Hematopoietic multipotent progenitor cell treated with erythropoietin and hydrocortisone succinate and interleukin-3 and kit ligand, for 15 days (in vitro differentiated cells): Measurements from ENCODE around the gene BSPH1.
"Not testable (repeated sequence)": the region's sequence is repeated elsewhere in the genome, so short reads cannot be mapped to it uniquely, and the experiment has no call there.

Source experiments
- DNase-seq: peaks from one replicate; pipeline ENCODE4 v3.0.0-alpha.2; 2015; ENCODE audit warnings: low spot score

BSPH1 gene

GRCh38 chr19:47920107-47920506, 71.9 kb downstream of the BSPH1 start:
- DNase-seq = not testable (repeated sequence)
